Measurements from ENCODE around the gene PGGHG. TPM values are rescaled to one million over a fixed set of nuclear protein-coding genes. Genes with fewer than 3 reads are reported as not detected.

Gene PGGHG
- total RNA-seq, 6 experiments from 2014 or later, result 7.7 to 110 (median 13.8) TPM

DNA sequence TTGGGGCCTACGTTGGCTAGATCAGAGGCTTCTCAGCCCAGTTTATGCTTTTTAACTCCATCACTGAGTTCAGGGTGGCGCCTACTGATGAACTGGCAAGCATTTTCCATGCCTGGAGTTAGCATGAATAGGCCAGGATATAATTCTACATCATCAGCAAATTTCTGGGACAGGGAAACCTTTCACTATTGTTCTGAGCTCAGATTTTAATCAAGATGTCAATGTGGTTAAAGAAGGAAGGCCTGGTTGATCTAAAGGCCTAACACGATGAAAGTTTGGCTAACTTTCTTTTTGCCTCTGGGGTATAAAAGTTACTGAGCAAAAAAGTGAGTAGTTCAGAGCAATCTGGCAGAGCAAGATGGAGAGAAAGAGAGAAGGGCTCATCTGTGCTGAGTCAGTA, 53.4 kb downstream of the PGGHG start:
- TF ChIP-seq, protein P1, sequence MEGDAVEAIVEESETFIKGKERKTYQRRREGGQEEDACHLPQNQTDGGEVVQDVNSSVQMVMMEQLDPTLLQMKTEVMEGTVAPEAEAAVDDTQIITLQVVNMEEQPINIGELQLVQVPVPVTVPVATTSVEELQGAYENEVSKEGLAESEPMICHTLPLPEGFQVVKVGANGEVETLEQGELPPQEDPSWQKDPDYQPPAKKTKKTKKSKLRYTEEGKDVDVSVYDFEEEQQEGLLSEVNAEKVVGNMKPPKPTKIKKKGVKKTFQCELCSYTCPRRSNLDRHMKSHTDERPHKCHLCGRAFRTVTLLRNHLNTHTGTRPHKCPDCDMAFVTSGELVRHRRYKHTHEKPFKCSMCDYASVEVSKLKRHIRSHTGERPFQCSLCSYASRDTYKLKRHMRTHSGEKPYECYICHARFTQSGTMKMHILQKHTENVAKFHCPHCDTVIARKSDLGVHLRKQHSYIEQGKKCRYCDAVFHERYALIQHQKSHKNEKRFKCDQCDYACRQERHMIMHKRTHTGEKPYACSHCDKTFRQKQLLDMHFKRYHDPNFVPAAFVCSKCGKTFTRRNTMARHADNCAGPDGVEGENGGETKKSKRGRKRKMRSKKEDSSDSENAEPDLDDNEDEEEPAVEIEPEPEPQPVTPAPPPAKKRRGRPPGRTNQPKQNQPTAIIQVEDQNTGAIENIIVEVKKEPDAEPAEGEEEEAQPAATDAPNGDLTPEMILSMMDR (IDR thresholded peaks at IDR 0.05), result no peak
- no peak for TF ChIP-seq POLR2A (IDR thresholded peaks at IDR 0.05)
- intact Hi-C loops (cut with DNase I), result no loop called here
- H3K4me3 ChIP-seq, result no peak overlapping the region
- DNase-seq (no peak), ATAC-seq (peak in 2 of 4 donors; percentile 24 to 35)
- no peaks in the 10 kb centered on the region for H3K27me3 ChIP-seq
- H3K27ac ChIP-seq, result no peak overlapping the region
- 84% methylated on average over 3 of the region's 3 CpGs for WGBS (ENCODE audit: insufficient coverage, low coverage, low lambda C conversion rate, missing lambda C conversion rate)
- H3K9me3 ChIP-seq, result no peaks in the 10 kb centered on the region
- H3K4me1 ChIP-seq, result no peaks in the 10 kb centered on the region
- H3K36me3 ChIP-seq, result no peaks in the 10 kb centered on the region

DNA sequence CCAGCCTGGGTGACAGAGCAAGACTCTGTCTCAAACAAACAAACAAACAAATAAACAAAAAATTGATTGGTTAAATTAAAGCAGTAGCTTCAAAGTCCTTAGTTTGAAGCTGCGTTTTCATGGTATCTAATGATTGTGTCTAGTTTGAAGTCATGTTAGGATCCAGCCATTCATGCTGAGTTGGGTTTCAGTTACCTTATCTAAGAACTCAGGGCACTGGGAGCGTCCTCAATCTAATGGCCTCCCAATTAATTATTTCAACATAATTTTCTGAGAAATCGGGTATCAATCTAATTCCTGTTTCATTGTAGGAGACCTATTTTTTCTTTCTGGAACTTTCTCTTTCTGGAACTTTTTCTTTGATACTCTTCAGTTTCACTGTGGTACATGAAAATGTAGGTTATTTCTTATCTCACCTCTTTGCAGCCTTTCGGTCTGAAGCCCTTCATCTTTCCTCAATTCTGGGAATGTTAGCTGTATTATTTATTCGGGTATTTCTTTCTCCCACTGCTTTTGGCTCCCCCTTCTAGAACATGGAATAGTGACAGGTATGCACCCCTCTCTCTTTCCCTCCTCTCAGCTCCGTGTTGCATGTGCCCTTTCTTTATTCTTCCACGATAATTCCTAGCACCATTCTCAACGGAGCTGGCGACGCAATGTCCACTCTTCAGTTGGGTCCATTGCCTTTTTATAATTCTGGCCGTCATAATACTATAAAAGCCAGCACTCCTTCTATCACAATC, 56.1 kb downstream of the PGGHG start:
- Histone ChIP-seq H3K4me1 (no peaks in the 10 kb centered on the region), H3K4me3 (no peak overlapping the region), H3K27me3 (no peaks in the 10 kb centered on the region), H3K36me3 (no peaks in the 10 kb centered on the region), H3K9me3 (no peaks in the 10 kb centered on the region), H3K27ac (no peak overlapping the region)
- no peak for TF ChIP-seq POLR2A (IDR thresholded peaks at IDR 0.05)
- TF ChIP-seq, protein P1 (IDR thresholded peaks at IDR 0.05), result no peak
- intact Hi-C loops (cut with DNase I), result no loop called here
- ATAC-seq (no peak), DNase-seq (no peak)
- WGBS (ENCODE audit: insufficient coverage, low coverage, low lambda C conversion rate, missing lambda C conversion rate), result 94% methylated on average over 11 of the region's 11 CpGs

Small RNAs within 50 kb of the gene (small RNA-seq; reads per million reads assigned to genes)
- 0 reads per million in 2 experiments for gene AC136475.6

Other genes with a start within 250 kb of the PGGHG start
- not detected for gene SCGB1C1, start 96.0 kb upstream of the PGGHG start, total RNA-seq
- gene BET1L, start 81.7 kb upstream of the PGGHG start, total RNA-seq, result 10 to 100 TPM; 17.2 to 28.9 (median 24.8) TPM
- 10 to 100 TPM; 29.7 to 54.0 (median 32.4) TPM for gene RIC8A, start 81.4 kb upstream of the PGGHG start, total RNA-seq
- 10 to 100 TPM in 5 of 6 experiments, 1 to 10 TPM in 1; 9.2 to 22.0 (median 15.5) TPM for gene SIRT3, start 52.8 kb upstream of the PGGHG start, total RNA-seq
- gene PSMD13, start 52.1 kb upstream of the PGGHG start, total RNA-seq, result 10 to 100 TPM; 46.1 to 71.5 (median 48.7) TPM
- gene NLRP6, start 10.7 kb upstream of the PGGHG start, total RNA-seq, result 1 to 10 TPM in 4 of 6 experiments, under 1 TPM in 2; 0.22 to 6.2 (median 1.6) TPM
- not detected for gene IFITM5, start 10.4 kb downstream of the PGGHG start, total RNA-seq
- gene IFITM2, start 18.7 kb downstream of the PGGHG start, total RNA-seq, result 100 to 1,000 TPM; 157 to 624 (median 390) TPM
- 100 to 1,000 TPM in 2 of 6 experiments, 10 to 100 TPM in 4; 15.7 to 159 (median 72.5) TPM for gene IFITM1, start 24.9 kb downstream of the PGGHG start, total RNA-seq
- gene IFITM3, start 31.7 kb downstream of the PGGHG start, total RNA-seq, result 1,000 to 10,000 TPM in 1 of 6 experiments, 100 to 1,000 TPM in 5; 445 to 1,124 (median 694) TPM
- under 1 TPM in 2 of 6 experiments, not detected in 4; 0.05 to 0.07 TPM for gene B4GALNT4, start 80.4 kb downstream of the PGGHG start, total RNA-seq
- gene PKP3, start 105.1 kb downstream of the PGGHG start, total RNA-seq, result 1 to 10 TPM in 1 of 6 experiments, under 1 TPM in 2, not detected in 3; 0.43 to 1.5 (median 0.47) TPM
- gene SIGIRR, start 125.9 kb downstream of the PGGHG start, total RNA-seq, result 100 to 1,000 TPM in 2 of 6 experiments, 10 to 100 TPM in 4; 48.2 to 133 (median 66.3) TPM
- 1 to 10 TPM in 1 of 6 experiments, under 1 TPM in 4, not detected in 1; 0.09 to 1.0 (median 0.28) TPM for gene ANO9, start 152.9 kb downstream of the PGGHG start, total RNA-seq
- gene PTDSS2, start 161.2 kb downstream of the PGGHG start, total RNA-seq, result 10 to 100 TPM in 4 of 6 experiments, 1 to 10 TPM in 2; 8.4 to 21.9 (median 11.4) TPM
- 100 to 1,000 TPM in 2 of 6 experiments, 10 to 100 TPM in 4; 66.4 to 135 (median 76.2) TPM for gene RNH1, start 218.1 kb downstream of the PGGHG start, total RNA-seq
- 10 to 100 TPM in 5 of 6 experiments, 1 to 10 TPM in 1; 7.6 to 20.9 (median 14.8) TPM for gene HRAS, start 246.4 kb downstream of the PGGHG start, total RNA-seq
- gene LRRC56, start 248.4 kb downstream of the PGGHG start, total RNA-seq, result 1 to 10 TPM in 1 of 6 experiments, under 1 TPM in 4, not detected in 1; 0.12 to 1.1 (median 0.71) TPM

All from right lobe of liver (tissue), 6 donors.